ENCODE results near the gene SLC16A1.

The SLC16A1 gene

GRCh38 chr1:112956544-112957132, 642 bp upstream of the SLC16A1 start:
- Histone ChIP-seq H3K9me2 (replicated peaks; ENCODE audit: low read depth, low read length) (no peaks in the 10 kb centered on the region), H4K20me1 (ENCODE audit: insufficient read depth, low read length, poor library complexity, severe bottlenecking) (peaks cover 41% of the 10 kb centered on the region), H3K79me2 (ENCODE audit: insufficient read depth, low read length) (peaks cover 68% of the 10 kb centered on the region), H3K36me3 (ENCODE audit: insufficient read depth, low read length) (no peaks in the 10 kb centered on the region), H3K4me1 (ENCODE audit: insufficient read depth, low read length, poor library complexity, severe bottlenecking) (peaks cover 51% of the 10 kb centered on the region), H2AFZ (ENCODE audit: low read length) (peak overlapping the region; percentile 99), H3K9ac (ENCODE audit: low read depth, low read length, poor library complexity, severe bottlenecking) (peak overlapping the region; percentile 95), H3K9me3 (ENCODE audit: insufficient read depth, low read depth, low read length) (no peaks in the 10 kb centered on the region), H3K4me3 (ENCODE audit: low read length, poor library complexity, severe bottlenecking) (peak overlapping the region; percentile 100), H3K4me2 (ENCODE audit: low read depth, low read length, poor library complexity, severe bottlenecking) (peak overlapping the region; percentile 85), H3K27me3 (ENCODE audit: insufficient read depth, low read length, poor library complexity, severe bottlenecking) (no peaks in the 10 kb centered on the region), H3F3A (ENCODE audit: low read depth) (no peaks in the 10 kb centered on the region)
- TF ChIP-seq CTCF (conservative IDR thresholded peaks at IDR 0.05; ENCODE audit: low read length) (no peak), EZH2phosphoT487 (IDR thresholded peaks at IDR 0.05; ENCODE audit: borderline replicate concordance) (no peak)

GRCh38 chr1:112954945-112955772, 837 bp downstream of the SLC16A1 start:
- Histone ChIP-seq H3K9me3 (ENCODE audit: insufficient read depth, low read depth, low read length) (no peaks in the 10 kb centered on the region), H3K4me1 (ENCODE audit: insufficient read depth, low read length, poor library complexity, severe bottlenecking) (peaks cover 61% of the 10 kb centered on the region), H4K20me1 (ENCODE audit: insufficient read depth, low read length, poor library complexity, severe bottlenecking) (peaks cover 51% of the 10 kb centered on the region), H3F3A (ENCODE audit: low read depth) (no peaks in the 10 kb centered on the region), H3K9ac (ENCODE audit: low read depth, low read length, poor library complexity, severe bottlenecking) (peak overlapping the region; percentile 95), H3K27me3 (ENCODE audit: insufficient read depth, low read length, poor library complexity, severe bottlenecking) (no peaks in the 10 kb centered on the region), H3K4me2 (ENCODE audit: low read depth, low read length, poor library complexity, severe bottlenecking) (peak overlapping the region; percentile 85), H3K36me3 (ENCODE audit: insufficient read depth, low read length) (no peaks in the 10 kb centered on the region), H3K9me2 (replicated peaks; ENCODE audit: low read depth, low read length) (no peaks in the 10 kb centered on the region), H3K4me3 (ENCODE audit: low read length, poor library complexity, severe bottlenecking) (peak overlapping the region; percentile 100), H2AFZ (ENCODE audit: low read length) (peak overlapping the region; percentile 91), H3K79me2 (ENCODE audit: insufficient read depth, low read length) (peaks cover 81% of the 10 kb centered on the region)
- TF ChIP-seq EZH2phosphoT487 (IDR thresholded peaks at IDR 0.05; ENCODE audit: borderline replicate concordance), result no peak
- TF ChIP-seq CTCF (conservative IDR thresholded peaks at IDR 0.05; ENCODE audit: low read length), result no peak

GRCh38 chr1:112954017-112954650, 1.9 kb downstream of the SLC16A1 start:
- Histone ChIP-seq H2AFZ (ENCODE audit: low read length) (no peak overlapping the region), H3K4me1 (ENCODE audit: insufficient read depth, low read length, poor library complexity, severe bottlenecking) (peaks cover 62% of the 10 kb centered on the region), H3K4me2 (ENCODE audit: low read depth, low read length, poor library complexity, severe bottlenecking) (peak overlapping the region; percentile 85), H3K79me2 (ENCODE audit: insufficient read depth, low read length) (peaks cover 90% of the 10 kb centered on the region), H4K20me1 (ENCODE audit: insufficient read depth, low read length, poor library complexity, severe bottlenecking) (peaks cover 56% of the 10 kb centered on the region), H3K9ac (ENCODE audit: low read depth, low read length, poor library complexity, severe bottlenecking) (peak overlapping the region; percentile 95), H3K36me3 (ENCODE audit: insufficient read depth, low read length) (no peaks in the 10 kb centered on the region), H3K27me3 (ENCODE audit: insufficient read depth, low read length, poor library complexity, severe bottlenecking) (no peaks in the 10 kb centered on the region), H3F3A (ENCODE audit: low read depth) (no peaks in the 10 kb centered on the region), H3K4me3 (ENCODE audit: low read length, poor library complexity, severe bottlenecking) (peak overlapping the region; percentile 100), H3K9me2 (replicated peaks; ENCODE audit: low read depth, low read length) (no peaks in the 10 kb centered on the region), H3K9me3 (ENCODE audit: insufficient read depth, low read depth, low read length) (no peaks in the 10 kb centered on the region)
- TF ChIP-seq EZH2phosphoT487 (IDR thresholded peaks at IDR 0.05; ENCODE audit: borderline replicate concordance) (no peak), CTCF (conservative IDR thresholded peaks at IDR 0.05; ENCODE audit: low read length) (no peak)
